ENCODE data around the gene FGF13. TPM values are rescaled to one million over a fixed set of nuclear protein-coding genes. Genes with fewer than 3 reads are reported as not detected.

The FGF13 gene
- total RNA-seq, 1 experiment from 2014 or later: not detected

DNA sequence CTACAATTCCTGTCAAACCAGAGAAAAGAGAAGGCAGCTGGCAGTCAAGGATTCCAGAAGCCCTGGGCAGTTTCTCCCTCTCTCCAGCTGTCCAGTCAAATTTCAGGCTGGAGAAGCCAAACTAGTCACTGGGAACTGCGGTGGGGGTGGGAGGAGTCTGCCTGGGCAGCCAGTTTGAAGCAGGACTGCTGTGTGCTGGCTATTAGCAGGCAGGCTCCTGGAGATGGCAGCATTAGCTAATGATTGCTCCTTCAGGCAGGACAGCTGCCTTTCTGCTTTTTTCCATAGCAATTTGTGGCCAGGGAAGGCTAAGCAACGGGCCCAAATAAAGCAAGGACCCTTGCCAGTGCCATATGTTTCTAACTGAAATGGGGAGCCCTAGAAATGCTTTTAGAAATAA lies 44.7 kb upstream of the FGF13 start:
- no TSS peak for BruUV-seq (replicated peaks)
- ATAC-seq (peak; percentile 66; the same call in 1 of the 2 replicates), DNase-seq (ENCODE audit: low read depth, low spot score) (no peak)
- no peaks in the 10 kb centered on the region for H3K4me1 ChIP-seq (ENCODE audit: control insufficient read depth, insufficient read depth, low read length)
- no peaks in the 10 kb centered on the region for H3K36me3 ChIP-seq (ENCODE audit: control insufficient read depth, insufficient read depth, low read length)
- no peaks in the 10 kb centered on the region for H3K9me3 ChIP-seq (ENCODE audit: control insufficient read depth, insufficient read depth, low read depth, low read length)
- in situ Hi-C loops (cut with HindIII; ENCODE audit: low pct_unique_long_range_greater_than_20kb, low sequenced_read_pairs): no loop called here
- ChIA-PET POLR2A (no interaction called here), CTCF (no interaction called here)
- no peak overlapping the region for H3K4me3 ChIP-seq (ENCODE audit: low read depth in 2 of 2, low read length in 2 of 2)
- TF ChIP-seq TCF7L2 (IDR thresholded peaks at IDR 0.05; ENCODE audit: low read depth, low read length) (no peak), POLR2AphosphoS5 (IDR thresholded peaks at IDR 0.05; ENCODE audit: low read depth, low read length) (no peak)
- TF ChIP-seq, protein P1, sequence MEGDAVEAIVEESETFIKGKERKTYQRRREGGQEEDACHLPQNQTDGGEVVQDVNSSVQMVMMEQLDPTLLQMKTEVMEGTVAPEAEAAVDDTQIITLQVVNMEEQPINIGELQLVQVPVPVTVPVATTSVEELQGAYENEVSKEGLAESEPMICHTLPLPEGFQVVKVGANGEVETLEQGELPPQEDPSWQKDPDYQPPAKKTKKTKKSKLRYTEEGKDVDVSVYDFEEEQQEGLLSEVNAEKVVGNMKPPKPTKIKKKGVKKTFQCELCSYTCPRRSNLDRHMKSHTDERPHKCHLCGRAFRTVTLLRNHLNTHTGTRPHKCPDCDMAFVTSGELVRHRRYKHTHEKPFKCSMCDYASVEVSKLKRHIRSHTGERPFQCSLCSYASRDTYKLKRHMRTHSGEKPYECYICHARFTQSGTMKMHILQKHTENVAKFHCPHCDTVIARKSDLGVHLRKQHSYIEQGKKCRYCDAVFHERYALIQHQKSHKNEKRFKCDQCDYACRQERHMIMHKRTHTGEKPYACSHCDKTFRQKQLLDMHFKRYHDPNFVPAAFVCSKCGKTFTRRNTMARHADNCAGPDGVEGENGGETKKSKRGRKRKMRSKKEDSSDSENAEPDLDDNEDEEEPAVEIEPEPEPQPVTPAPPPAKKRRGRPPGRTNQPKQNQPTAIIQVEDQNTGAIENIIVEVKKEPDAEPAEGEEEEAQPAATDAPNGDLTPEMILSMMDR (IDR thresholded peaks at IDR 0.05): peak; percentile 15; the same call in 1 of the 2 replicates
- TF ChIP-seq, protein P2, sequence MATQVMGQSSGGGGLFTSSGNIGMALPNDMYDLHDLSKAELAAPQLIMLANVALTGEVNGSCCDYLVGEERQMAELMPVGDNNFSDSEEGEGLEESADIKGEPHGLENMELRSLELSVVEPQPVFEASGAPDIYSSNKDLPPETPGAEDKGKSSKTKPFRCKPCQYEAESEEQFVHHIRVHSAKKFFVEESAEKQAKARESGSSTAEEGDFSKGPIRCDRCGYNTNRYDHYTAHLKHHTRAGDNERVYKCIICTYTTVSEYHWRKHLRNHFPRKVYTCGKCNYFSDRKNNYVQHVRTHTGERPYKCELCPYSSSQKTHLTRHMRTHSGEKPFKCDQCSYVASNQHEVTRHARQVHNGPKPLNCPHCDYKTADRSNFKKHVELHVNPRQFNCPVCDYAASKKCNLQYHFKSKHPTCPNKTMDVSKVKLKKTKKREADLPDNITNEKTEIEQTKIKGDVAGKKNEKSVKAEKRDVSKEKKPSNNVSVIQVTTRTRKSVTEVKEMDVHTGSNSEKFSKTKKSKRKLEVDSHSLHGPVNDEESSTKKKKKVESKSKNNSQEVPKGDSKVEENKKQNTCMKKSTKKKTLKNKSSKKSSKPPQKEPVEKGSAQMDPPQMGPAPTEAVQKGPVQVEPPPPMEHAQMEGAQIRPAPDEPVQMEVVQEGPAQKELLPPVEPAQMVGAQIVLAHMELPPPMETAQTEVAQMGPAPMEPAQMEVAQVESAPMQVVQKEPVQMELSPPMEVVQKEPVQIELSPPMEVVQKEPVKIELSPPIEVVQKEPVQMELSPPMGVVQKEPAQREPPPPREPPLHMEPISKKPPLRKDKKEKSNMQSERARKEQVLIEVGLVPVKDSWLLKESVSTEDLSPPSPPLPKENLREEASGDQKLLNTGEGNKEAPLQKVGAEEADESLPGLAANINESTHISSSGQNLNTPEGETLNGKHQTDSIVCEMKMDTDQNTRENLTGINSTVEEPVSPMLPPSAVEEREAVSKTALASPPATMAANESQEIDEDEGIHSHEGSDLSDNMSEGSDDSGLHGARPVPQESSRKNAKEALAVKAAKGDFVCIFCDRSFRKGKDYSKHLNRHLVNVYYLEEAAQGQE (IDR thresholded peaks at IDR 0.05; ENCODE audit: insufficient read depth in 1 of 2, low read depth in 2 of 2, low read length in 1 of 2): no peak
- no peak overlapping the region for H3K27ac ChIP-seq (ENCODE audit: low read length)
- intact Hi-C loops (cut with micrococcal nuclease; ENCODE audit: unreplicated experiment): no loop called here
- no peaks in the 10 kb centered on the region for H3K27me3 ChIP-seq (ENCODE audit: control insufficient read depth, insufficient read depth, low read length)

DNA sequence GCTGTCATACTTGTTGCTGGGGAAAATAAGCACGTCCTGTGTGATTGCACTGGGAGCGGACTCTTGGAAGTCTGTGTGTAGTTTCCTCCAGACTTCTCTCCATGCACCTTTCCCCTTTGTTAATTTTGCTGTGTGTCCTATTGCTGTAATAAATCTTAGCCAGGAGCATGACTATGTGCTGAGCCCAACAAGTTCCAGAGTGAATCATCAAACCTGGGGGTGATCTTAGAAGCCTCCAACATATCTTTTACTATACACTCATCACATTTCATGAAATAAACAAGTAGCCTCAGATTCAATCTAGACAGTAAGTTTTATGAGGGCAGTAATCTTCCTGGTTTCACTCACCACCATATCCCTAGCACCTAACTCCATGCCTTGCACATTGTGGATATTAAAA lies 43.3 kb upstream of the FGF13 start:
- BruUV-seq (replicated peaks): no TSS peak
- Histone ChIP-seq H3K27me3 (ENCODE audit: control insufficient read depth, insufficient read depth, low read length) (no peaks in the 10 kb centered on the region), H3K9me3 (ENCODE audit: control insufficient read depth, insufficient read depth, low read depth, low read length) (no peaks in the 10 kb centered on the region), H3K36me3 (ENCODE audit: control insufficient read depth, insufficient read depth, low read length) (no peaks in the 10 kb centered on the region), H3K4me3 (ENCODE audit: low read depth in 2 of 2, low read length in 2 of 2) (no peak overlapping the region), H3K27ac (ENCODE audit: low read length) (no peak overlapping the region), H3K4me1 (ENCODE audit: control insufficient read depth, insufficient read depth, low read length) (no peaks in the 10 kb centered on the region)
- TF ChIP-seq POLR2AphosphoS5 (IDR thresholded peaks at IDR 0.05; ENCODE audit: low read depth, low read length) (no peak), SIN3A (IDR thresholded peaks at IDR 0.05; ENCODE audit: borderline replicate concordance, insufficient read depth, low read depth, low read length) (no peak), TCF7L2 (IDR thresholded peaks at IDR 0.05; ENCODE audit: low read depth, low read length) (no peak)
- TF ChIP-seq, protein P2 (IDR thresholded peaks at IDR 0.05; ENCODE audit: insufficient read depth in 1 of 2, low read depth in 2 of 2, low read length in 1 of 2): no peak
- TF ChIP-seq, protein P1 (IDR thresholded peaks at IDR 0.05): no peak
- POLR2A ChIA-PET: no interaction called here
- no peak for ATAC-seq
- CTCF ChIA-PET: no interaction called here
- intact Hi-C loops (cut with micrococcal nuclease; ENCODE audit: unreplicated experiment) (no loop called here), in situ Hi-C loops (cut with HindIII; ENCODE audit: low pct_unique_long_range_greater_than_20kb, low sequenced_read_pairs) (no loop called here)
- no peak for DNase-seq (ENCODE audit: low read depth, low spot score)
